Stimulated activated CD4-positive, alpha-beta T cell treated with anti-CD3 and anti-CD28 coated beads, Interleukin-15, amount 100 ng/mL, for 24 hours (primary cell): ENCODE results near the gene ERBB4.
"Not testable (repeated sequence)": the region's sequence is repeated elsewhere in the genome, so short reads cannot be mapped to it uniquely, and the experiment has no call there.

ENCODE experiments used
- DNase-seq: peaks from one replicate; pipeline ENCODE4 v3.0.0-alpha.2; 2020

Gene ERBB4

DNA sequence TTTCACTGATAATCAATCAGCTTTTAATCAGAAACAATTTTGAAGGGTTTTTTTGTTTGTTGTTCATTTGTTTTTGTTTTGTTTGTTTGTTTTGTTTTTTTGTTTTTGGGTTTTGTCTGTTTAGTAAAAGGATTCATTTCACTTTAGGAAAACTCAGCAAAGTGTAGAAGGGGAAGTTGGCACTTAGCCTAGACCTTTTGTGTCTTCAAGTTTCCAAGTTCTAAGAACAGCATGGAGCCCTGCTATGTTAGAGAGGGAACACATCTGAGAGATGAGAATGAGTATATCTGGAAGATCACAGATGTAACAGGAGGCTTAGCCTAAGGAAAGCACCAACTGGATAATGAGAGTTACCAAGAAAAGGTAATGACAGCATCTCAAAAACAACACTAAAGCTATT is 501.5 kb downstream of the ERBB4 start:
- DNase-seq: no peak

DNA sequence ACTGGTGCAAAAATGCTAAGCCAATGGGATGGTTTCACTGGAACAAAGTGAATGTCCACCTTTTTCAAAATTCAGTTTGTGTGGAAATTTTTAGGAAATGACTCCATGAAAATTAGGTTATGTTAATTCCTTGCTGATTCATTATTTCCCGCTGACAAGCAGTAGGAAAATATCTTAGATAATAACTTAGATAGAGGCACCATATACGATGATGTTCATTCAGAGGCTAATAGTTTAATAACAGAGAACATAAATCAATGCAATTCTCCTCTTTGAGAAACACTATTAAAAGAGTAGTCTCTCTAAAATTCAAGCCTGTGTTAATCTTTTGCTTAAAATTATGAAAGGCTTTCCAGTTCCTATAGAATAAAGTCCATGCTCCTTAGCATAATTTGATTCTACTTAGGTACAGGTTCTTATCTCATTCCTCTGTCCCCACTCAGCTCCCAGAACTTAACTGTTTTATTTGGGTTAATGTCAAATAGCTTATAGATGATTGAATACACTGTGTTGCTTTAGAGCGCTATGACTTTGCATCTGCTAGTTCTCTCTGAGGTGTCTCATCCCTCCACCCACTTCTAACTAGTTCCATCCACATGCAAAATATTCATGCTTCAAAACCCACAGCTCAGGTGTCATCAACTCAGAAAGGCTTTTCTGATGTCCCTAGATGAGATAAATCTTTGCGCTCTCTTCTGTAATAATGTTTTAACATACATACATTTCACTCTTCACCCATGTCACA is 503.6 kb downstream of the ERBB4 start:
- DNase-seq: no peak

DNA sequence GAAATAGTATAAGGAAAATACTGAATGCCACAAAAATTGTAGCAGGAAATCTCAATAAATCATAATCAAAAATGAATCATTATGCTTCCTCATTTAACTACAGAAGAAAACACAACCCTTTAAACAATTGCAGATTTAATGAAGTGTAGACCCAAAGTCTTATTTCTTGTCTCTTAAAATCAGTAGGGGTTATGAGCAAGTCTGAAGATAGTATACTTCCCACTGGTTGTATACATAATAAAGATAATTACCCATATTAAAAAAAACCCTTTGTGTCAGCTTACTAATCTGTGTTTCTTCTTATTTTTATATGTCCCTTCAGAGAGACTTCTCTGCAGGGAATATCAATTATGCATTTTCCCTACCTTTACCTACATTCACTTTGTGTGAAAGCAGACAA is 504.7 kb downstream of the ERBB4 start:
- DNase-seq: no peak

GRCh38 chr2:212032536-212033219 is 505.9 kb downstream of the ERBB4 start:
- DNase-seq: no peak

GRCh38 chr2:212032032-212032431 is 506.6 kb downstream of the ERBB4 start:
- no peak for DNase-seq

DNA sequence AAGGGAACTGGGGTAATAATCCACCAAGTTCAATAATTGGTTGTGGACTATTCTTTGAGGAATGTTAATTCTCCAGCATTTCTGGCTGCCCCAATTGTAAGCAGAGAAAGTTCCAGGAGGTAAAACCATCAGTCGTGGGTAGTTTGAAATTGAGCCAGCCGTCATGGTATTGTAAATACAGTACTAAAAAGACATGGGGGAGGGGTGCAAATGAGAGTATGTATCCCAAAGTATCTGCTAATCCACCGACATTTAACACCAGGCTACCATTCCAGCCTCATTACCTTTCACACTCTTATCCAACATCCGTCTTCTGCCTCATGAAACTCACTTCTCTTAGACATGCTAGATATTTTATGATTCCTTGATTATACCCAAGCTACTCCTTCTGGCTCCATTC is 507.9 kb downstream of the ERBB4 start:
- no peak for DNase-seq

DNA sequence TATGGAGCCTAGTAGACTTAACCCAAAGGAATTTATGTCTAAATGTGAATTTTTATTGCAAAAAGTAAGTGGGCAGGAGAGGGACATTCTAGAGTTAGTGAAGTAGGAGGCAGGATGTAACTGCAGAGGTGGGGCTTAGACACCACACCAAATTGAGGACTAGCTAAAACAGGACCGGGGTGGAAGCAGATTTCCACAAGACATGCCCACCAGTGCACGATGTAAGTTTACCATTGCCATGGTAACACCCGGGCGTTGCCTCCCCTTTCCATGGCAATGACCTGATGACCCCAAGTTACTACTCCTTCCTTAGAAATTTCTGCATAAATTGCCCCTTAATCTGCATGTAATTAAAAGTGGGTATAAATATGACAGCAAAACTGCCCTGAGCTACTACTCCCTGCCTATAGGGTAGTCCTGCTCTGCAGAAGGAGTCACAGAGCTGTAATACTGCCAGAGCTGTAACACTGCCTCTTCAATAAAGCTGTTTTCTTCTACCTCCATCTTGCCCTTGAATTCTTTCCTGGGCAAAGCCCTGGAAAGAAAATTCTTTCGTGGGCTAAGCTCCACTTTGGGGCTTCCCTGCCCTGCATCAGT is 509.7 kb downstream of the ERBB4 start:
- DNase-seq: no peak

DNA sequence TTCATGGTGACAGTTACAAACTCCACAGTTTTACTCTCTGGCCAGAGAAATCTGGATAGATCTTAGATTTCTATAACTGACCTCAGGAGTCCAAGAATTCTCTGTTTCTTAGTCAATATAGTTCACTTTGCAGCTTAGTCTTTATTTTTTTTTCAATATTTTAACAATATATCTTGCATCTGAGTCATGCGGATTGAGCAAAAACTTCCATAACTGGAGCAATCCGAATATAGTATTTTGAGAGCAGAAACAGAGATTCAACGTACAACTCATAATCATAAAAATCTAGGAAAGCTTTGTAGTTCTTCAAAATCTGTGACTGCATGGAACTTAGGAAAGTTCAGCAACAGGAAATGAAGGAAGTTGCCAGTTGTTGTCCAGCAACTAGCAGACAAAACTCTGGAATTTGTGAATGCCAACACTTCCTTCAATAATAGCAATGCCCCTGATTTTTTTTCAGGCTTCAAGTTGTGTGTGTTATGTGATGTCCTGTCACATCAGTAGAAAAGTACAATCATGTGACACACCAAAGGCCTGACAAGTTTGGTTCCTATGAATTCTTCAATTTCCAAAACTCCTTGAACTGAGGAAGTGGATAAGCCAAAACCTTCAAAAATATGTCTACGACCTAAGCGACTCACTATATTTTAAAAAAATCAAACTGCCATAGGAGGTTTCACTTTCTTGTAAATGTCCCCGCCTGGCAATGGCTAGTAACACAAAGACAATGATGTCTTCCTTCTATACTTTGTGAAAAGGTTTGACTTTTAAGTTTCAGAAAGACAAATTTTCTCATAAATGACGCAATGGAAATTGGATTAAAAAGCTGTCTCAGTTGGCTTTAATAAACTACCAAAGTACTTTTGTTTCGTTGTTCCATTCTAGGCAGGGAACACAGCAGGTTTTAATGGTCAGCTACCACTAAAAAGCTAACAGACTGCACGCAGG is 510.6 kb downstream of the ERBB4 start:
- DNase-seq: no peak

DNA sequence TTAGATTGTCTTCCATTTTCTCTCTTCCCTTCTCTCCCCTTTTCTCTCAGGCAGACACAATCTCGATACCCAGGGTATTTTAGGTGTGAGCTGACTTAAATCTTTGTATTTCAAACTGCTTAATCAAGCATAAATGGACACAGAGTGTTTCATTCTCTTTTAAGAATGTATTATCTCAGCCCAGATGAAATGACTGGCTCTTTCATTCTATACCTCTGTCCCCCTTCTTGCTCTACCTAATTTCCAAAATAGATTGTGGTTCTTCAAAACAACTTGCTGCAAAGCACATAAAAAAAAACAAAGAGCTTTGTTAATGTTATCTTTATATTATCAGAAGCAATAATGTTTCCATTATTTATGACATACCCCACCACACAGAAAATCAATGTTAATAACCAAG is 514.6 kb downstream of the ERBB4 start:
- DNase-seq: no peak

DNA sequence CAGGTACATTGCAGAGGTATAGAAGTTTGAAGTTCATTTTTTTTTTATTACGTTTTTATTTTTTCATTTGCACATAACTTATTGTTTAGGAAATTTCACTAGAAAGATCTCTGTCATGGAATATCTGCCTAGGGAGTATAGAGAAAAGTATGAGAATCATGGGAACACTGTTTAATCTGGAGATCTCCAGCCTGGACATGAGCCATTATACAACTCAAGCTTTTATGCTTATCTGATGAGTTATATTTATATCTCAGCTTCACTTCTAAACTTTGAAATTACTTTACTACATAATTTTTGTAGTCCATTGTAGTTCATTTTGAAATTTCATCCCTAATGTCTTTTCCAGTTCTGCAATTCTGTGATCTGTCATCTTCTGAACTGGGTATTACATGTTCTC is 515.6 kb downstream of the ERBB4 start:
- no peak for DNase-seq

GRCh38 chr2:212021947-212022346 is 516.7 kb downstream of the ERBB4 start:
- no peak for DNase-seq

- DNase-seq: no peak
Observed at GRCh38 chr2:212015588-212015987, 523.0 kb downstream of the ERBB4 start.

DNA sequence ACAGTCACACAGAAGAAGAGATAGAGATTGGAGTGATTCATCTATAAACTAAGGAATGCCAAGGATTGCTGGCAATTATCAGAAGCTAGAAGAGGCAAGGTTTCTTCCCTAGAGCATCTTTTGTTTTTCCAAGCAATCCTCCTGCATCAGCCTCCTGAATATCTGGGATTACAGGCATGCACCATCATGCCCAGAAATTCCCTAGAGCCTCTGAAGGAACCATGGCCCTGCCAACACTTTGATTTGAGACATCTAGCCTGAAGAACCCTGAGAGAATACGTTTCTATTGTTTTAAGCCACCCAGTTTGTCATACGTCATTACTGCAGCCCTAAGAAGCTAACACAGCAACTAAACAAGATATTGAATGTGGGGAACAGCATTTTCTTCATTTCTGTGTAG is 525.0 kb downstream of the ERBB4 start:
- no peak for DNase-seq

GRCh38 chr2:212010305-212010704 is 528.3 kb downstream of the ERBB4 start:
- not testable (repeated sequence) for DNase-seq

GRCh38 chr2:212007972-212008371 is 530.6 kb downstream of the ERBB4 start:
- no peak for DNase-seq

- peak; percentile 4 for DNase-seq
Observed at GRCh38 chr2:212005085-212005671, 533.4 kb downstream of the ERBB4 start.

DNA sequence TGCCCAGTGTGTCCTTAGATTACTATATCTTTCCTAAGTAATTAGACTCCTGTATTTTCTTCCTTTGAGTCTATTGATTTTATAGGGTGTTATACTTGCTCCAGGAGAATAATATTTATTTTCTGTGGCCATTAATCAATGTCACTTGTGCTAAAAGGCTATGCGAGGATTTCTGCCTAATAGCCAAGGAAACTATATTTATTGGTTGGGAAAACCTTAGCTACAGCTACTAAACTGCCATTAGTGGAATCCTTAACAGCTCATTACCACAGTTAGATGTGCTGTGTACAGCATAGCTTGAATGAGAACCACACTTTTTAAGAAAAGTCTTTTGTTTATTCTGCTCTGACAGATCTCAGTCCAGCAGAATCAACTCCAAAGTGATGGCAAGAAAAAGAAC is 537.3 kb downstream of the ERBB4 start:
- no peak for DNase-seq

DNA sequence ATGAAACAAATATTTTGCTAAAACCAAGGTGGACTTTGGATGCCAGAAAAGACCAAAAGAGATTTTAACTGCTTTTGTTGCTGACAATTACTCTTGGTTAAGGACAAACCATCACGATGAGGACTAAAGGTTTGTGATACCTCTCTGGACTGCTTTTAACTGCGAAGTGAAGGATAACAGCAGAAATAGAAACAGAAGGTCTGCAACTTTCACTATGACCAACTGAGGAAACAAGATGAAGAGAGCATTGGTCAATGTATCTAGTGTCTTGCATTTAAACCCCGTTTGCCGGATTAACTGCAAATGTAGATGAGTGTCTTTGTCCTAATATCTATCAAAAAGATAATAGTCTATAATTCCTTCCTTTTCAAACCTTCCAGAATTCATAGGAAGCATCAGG is 541.7 kb downstream of the ERBB4 start:
- no peak for DNase-seq

GRCh38 chr2:211994806-211995205 is 543.8 kb downstream of the ERBB4 start:
- DNase-seq: no peak

DNA sequence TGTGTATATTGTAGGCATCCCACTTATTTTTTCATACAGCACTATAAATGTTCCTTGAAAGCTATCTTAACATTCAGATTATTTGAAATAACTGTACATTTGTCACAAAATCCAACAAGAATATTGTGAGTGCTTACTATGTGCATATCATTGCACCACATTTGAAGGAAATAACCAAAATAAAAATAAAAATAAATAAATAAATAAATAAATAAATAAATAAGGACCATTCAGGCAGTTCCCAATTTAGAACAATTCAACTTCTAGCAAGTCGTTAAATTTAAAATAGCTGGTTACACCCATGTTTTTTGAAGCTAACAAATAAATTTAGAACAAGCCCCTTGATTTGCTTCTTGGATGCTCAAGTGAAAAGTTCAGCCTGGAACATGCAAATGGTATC is 548.3 kb downstream of the ERBB4 start:
- no peak for DNase-seq

DNA sequence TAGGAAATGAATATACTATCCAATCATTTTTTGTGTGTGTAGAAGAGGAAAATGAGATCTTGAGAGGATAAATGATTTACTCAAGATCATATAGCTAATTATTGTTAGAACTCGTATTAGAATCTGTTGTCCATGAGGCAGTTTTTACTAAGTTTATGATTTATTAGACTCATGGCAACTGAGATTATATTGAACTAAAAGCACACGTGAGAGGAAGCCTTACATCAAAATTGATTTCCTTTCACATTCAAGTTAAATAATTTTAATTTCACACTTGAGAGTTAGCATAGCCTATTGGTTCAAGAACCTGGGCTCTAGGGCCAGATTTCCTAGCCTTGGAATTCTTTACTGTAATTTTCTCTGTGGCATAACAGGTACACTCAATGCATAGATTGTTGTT is 552.3 kb downstream of the ERBB4 start:
- DNase-seq: no peak

- no peak for DNase-seq
Observed at GRCh38 chr2:211985393-211985792, 553.2 kb downstream of the ERBB4 start.

DNA sequence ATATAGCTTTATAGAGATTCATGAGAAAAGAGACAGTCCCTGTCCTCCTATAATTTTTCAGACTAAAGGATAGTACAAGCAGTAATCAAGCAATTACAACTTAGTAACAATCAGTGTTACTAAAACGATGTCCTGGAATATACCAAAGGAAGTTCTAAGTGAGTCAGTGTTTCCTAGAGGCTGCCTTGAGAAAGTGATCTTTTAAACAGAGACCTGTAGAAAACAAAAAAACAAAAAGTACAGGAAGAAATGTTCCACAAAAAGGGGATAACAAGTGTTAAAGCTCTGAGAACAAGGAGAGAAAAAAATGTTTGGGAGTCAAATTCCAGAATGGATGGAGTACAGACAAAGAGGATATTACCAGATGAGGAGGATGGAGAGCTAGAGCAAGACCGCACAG is 556.4 kb downstream of the ERBB4 start:
- DNase-seq: no peak
